WERI-Rb-1 (cell line): ENCODE results near the gene CLIC3.

ENCODE experiments used
- DNase-seq: peaks from one replicate; pipeline ENCODE4 v3.0.0-alpha.2; 2020
- H3K27ac ChIP-seq: fragments of 250-450 bp; sonication (Bioruptor Pico); 2 replicates; pipeline ENCODE4 v1.5.1; 2020; ENCODE audit warnings: mild to moderate bottlenecking, moderate library complexity
- H3K27me3 ChIP-seq: fragments of 250-450 bp; sonication (Bioruptor Pico); 2 replicates; pipeline ENCODE4 v1.5.1; 2021; ENCODE audit warnings: mild to moderate bottlenecking, low read depth, moderate library complexity; ENCODE audit not compliant: insufficient read depth, severe bottlenecking
- H3K36me3 ChIP-seq: fragments of 250-450 bp; sonication (Bioruptor Pico); 2 replicates; pipeline ENCODE4 v1.5.1; 2020; ENCODE audit warnings: mild to moderate bottlenecking, moderate library complexity
- H3K4me3 ChIP-seq: 2 replicates; pipeline ENCODE4 v1.5.1; 2011; ENCODE audit warnings: low read depth, mild to moderate bottlenecking, control low read depth, low read length
- H3K9me3 ChIP-seq: fragments of 250-450 bp; sonication (Bioruptor Pico); 2 replicates; pipeline ENCODE4 v1.5.1; 2021; ENCODE audit warnings: mild to moderate bottlenecking, moderate library complexity; ENCODE audit not compliant: severe bottlenecking
- CTCF ChIP-seq: IDR thresholded peaks from 2 replicates; pipeline ENCODE4 v1.5.1; 2011; ENCODE audit warnings: low read depth, mild to moderate bottlenecking, control low read depth, inconsistent platforms, low read length

Gene CLIC3

GRCh38 chr9:136955943-136956335 is 40.4 kb downstream of the CLIC3 start:
- no peak for DNase-seq
- Histone ChIP-seq H3K27me3 (no peaks in the 10 kb centered on the region), H3K27ac (no peak overlapping the region), H3K4me3 (no peak overlapping the region), H3K9me3 (no peaks in the 10 kb centered on the region), H3K36me3 (no peaks in the 10 kb centered on the region)
- no peak for TF ChIP-seq CTCF

- TF ChIP-seq CTCF: no peak
- H3K36me3 ChIP-seq: no peaks in the 10 kb centered on the region
- H3K4me3 ChIP-seq: no peak overlapping the region
- H3K27ac ChIP-seq: no peak overlapping the region
- no peak for DNase-seq
- no peaks in the 10 kb centered on the region for H3K9me3 ChIP-seq
- no peaks in the 10 kb centered on the region for H3K27me3 ChIP-seq
Measured at GRCh38 chr9:136955202-136955942, 41.0 kb downstream of the CLIC3 start.

GRCh38 chr9:136954270-136955083 is 41.9 kb downstream of the CLIC3 start:
- Histone ChIP-seq H3K9me3 (no peaks in the 10 kb centered on the region), H3K4me3 (no peak overlapping the region), H3K27me3 (no peaks in the 10 kb centered on the region), H3K27ac (no peak overlapping the region), H3K36me3 (no peaks in the 10 kb centered on the region)
- no peak for DNase-seq
- TF ChIP-seq CTCF: no peak

- no peak for TF ChIP-seq CTCF
- no peaks in the 10 kb centered on the region for H3K9me3 ChIP-seq
- no peaks in the 10 kb centered on the region for H3K36me3 ChIP-seq
- no peak overlapping the region for H3K27ac ChIP-seq
- DNase-seq: no peak
- H3K4me3 ChIP-seq: no peak overlapping the region
- no peaks in the 10 kb centered on the region for H3K27me3 ChIP-seq
Measured at GRCh38 chr9:136953771-136954269, 42.5 kb downstream of the CLIC3 start.

- Histone ChIP-seq H3K27me3 (no peaks in the 10 kb centered on the region), H3K36me3 (no peaks in the 10 kb centered on the region), H3K4me3 (no peak overlapping the region), H3K9me3 (no peaks in the 10 kb centered on the region), H3K27ac (no peak overlapping the region)
- no peak for DNase-seq
- TF ChIP-seq CTCF: no peak
Measured at GRCh38 chr9:136952876-136953770, 43.2 kb downstream of the CLIC3 start.
